Activated effector memory CD4-positive, alpha-beta T cell treated with anti-CD3 and anti-CD28 coated beads, Interleukin-2, amount 50 U/mL, for 16 hours (primary cell): Measurements from ENCODE around the gene MTERF4.

Experiments used
- DNase-seq: peaks from one replicate; pipeline ENCODE4 v3.0.0-alpha.2; 2020

The MTERF4 gene

GRCh38 chr2:241102239-241102803 is at the start of gene MTERF4:
MTERF4 (minus strand) TSS chr2:241102287; CDS start chr2:241102273, 14 bp downstream.
- peak; percentile 96 for DNase-seq

DNA sequence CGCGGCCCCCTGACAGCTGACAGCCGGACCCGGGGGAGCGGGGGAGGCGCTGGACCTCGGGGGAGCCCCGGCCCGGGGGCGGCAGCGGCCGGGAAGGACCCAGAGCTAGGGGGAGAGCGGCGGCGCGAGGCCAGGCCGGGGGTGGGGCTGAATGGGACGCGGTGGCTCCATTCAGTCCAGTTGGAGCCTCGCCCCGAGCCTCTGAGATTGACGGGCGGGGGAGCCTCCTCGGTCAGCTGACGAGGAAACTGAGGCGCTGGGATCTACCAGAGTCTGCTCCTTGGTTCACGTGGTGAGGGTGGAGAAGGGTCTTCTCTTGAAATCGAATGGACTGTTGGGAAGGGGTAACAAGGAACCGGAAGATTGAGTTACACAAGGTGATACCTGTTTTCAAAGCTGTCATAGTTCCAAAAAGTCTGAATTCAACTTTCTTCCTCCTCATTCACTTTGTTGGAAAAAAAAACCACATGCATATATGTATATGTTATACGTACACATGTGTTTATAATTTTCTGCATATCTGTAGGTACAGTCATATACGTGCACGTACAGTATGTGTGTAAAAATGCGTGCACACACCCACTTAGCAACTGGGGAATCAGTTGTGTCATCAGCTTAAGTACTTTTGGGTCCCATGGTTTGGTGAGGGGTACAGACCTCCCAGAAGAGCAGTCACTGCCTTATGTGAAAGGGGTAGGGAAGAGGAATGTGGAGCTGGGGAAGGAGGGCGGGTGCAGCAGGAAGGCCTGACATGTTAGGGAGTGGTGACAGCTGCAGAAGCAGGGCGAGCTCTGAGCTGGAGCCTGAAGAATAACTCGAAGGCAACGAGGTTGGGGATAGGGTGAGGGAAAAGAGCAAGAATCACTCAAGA is 48.8 kb upstream of the MTERF4 start:
- DNase-seq, result no peak

- peak; percentile 99 for DNase-seq
Observed at GRCh38 chr2:241149925-241150659, 48.0 kb upstream of the MTERF4 start, which contains the start of gene PPP1R7. PPP1R7 (plus strand) TSS chr2:241150467; CDS start chr2:241150496, 29 bp downstream.

DNA sequence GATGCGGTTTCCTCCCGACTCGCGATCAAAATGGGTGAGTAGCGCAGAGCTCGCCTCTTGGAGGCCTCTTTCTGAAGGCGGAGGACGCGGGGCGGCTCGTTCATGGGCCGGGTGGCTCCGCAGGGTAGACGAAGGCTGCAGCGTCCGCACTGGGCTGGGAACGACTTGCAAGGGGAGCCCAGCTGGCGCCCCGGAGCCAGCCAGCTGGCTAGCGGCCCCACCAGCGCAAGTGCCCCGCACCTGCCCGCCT is 47.5 kb upstream of the MTERF4 start:
- DNase-seq, result no peak

- peak; percentile 98 for DNase-seq
Observed at GRCh38 chr2:241148891-241149674, 47.0 kb upstream of the MTERF4 start, which contains the start of gene PASK. PASK (minus strand) TSS chr2:241149472; CDS start chr2:241143032, 6,440 bp downstream.

GRCh38 chr2:241148239-241148638 is 46.2 kb upstream of the MTERF4 start:
- no peak for DNase-seq

DNA sequence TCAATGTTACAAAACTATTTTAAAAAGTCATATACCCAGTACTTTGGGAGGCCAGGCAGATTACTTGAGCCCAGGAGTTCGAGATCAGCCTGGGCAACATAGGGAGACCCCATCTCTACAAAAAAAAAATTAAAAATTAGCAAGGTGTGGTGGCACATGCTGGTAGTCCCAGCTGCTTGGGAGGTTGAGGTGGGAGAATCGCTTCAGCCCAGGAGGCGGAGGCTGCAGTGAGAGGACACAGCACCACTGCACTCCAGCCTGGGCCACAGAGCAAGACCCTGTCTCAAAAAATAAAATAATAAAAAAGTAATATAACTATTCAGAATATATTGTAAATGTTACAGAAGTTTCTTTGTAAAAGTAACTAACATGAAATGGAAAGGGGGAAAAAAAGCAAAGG is 45.2 kb upstream of the MTERF4 start:
- DNase-seq, result no peak

GRCh38 chr2:241146286-241146685 is 44.2 kb upstream of the MTERF4 start:
- DNase-seq, result no peak

- no peak for DNase-seq
Observed at GRCh38 chr2:241142593-241142992, 40.5 kb upstream of the MTERF4 start.

- no peak for DNase-seq
Observed at GRCh38 chr2:241142063-241142462, 40.0 kb upstream of the MTERF4 start.

- DNase-seq, result no peak
Observed at GRCh38 chr2:241141214-241141770, 39.2 kb upstream of the MTERF4 start.

DNA sequence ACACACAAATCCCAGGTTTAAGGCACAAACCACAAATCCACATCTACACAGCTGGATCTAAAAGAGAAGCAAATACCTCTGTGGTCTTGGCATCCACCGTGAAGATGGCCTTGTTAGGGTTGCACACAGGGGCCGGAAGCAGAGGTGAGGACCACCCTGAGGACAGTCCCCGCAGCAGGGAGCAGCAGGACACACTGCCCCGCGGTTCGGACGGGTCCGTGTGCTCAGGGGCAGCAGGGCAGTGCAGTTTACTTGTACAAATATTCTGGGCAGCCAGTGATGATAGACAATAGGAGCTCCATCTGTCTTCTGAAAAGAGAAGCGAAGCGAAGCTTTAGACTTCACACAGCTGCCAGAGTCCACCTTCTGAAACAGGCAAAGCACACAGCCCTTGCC is 38.4 kb upstream of the MTERF4 start:
- no peak for DNase-seq

DNA sequence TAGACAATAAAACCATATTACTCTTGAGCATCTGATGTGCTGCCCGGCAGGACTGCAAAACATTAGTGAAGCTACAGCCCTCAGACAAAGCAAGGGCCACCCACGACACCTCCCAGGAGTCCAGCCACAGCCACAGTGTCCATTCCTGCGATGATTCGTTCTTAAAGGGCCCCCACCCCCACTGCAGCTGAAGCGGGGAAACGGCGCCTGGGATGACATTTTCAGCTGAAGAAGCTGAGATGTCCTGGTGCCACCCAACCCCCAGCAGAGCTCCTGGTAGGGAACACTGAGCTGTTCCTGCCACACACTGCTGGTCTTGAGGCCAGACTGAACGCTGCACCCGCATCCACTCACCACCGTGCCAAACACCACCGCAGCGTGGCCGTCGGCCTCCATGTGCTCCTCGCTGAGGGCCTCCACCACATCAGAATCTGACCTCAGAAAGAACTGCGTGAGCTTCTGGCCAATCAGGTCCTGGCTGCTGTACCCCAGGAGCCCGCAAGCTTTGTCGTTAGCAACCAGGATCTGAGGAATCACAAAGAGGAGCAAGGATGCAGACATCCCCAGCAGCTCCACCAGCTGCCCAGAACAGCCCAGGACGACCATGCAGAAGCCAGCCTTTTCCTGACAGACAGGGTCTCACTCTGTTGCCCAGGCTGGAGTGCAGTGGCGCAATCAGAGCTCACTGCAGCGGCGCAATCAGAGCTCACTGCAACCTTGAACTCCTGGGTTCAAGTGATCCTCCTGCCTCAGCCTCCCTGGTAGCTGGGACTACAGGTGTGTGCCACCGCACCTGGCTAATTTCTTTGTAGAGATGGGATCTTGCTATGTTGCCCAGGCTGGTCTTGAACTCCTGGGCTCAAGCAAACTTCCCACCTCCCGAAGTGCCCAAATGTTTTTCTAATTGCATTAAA is 37.7 kb upstream of the MTERF4 start:
- DNase-seq, result no peak

GRCh38 chr2:241138471-241138870 is 36.4 kb upstream of the MTERF4 start:
- DNase-seq, result peak; percentile 12

DNA sequence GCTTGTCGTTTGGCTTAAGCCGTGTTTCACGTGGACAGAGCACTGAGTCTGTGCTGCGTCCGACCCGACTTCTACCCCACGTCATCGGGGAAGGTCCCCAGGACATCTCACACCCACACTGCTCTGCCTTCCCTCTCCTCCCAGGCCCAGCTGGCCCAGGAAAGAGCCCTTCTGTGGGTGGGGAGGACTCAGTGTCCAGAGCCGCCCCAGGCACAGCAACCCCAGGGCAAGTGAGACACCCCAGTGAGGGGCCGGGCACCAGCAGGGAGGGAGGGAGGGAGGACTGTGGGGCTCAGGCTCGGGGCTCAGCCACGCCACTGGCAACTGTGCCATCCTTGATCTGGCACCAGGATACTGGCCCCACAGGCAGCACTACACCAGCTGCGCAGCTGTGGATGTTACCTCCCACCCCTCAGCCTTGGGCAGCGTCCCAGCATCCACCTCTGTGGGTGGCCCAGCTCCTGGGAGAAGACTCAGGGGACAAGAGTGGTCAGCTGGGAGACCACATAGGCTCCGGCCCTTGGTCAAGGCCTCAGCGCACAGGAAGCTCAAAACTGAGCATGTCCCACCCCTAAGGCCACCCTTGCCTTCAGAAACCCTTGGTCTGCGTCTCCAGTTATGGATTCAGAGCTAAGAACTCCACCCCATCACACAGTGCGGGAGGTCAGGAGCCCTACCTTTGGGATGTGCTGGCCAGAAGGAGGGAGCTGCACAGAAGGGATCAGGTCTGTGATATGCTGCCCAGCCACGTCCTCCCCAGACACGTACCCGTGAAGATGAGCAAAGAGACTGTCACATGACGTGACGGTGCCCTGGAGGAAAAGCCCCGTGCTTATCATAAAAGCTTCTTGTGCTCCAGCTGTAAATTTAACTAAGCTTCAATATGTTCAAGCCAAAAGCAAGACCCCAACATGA is 35.4 kb upstream of the MTERF4 start:
- peak; percentile 53 for DNase-seq

DNA sequence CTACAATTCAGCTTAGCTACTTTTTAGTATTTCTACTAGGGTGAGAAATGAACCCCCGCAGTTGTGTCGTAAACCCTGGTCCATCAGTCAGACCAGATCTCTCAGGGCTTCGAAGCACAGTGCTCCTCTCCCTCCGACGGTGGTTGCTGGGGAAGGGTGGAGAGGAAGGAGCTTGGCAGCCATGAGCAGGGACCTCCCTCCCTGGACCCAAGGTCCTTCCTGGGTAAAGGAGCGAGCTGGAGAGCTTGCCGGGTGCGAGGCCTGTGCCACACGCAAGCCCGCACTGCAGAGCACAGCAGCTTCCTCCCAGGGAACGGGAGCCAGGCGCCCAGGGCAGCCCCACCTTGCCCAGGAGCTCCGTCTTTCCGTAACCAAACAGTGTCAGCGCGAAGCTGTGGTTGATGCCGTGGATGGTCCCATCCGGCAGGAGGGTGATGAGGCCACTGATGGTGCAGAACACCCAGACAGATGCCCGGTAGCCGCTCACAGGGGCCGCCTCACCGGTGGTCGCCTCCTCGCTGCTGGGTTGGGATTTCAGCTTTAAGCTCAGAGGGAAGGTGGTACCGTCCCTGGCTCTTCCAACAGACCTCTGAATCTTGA is 34.7 kb upstream of the MTERF4 start:
- peak; percentile 55 for DNase-seq

DNA sequence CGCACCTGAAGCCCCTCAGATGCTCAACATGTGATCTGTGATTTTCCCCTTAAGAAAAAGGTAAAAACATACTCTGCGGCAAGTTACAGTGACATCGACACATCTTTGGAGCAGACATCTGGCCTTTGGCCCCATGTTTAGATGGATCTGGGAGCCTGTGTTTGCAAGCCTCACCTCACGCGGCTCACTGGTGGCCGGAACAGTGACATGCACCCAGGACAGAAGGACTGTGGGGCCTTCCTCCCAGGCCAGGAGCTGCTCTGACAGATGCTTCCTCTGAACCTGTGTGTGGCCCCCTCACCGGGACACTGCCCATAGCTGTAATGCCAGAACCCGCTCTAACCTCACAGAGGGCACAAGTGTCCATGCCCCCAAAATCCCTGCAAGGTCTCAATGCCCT is 34.1 kb upstream of the MTERF4 start:
- DNase-seq, result peak; percentile 31

DNA sequence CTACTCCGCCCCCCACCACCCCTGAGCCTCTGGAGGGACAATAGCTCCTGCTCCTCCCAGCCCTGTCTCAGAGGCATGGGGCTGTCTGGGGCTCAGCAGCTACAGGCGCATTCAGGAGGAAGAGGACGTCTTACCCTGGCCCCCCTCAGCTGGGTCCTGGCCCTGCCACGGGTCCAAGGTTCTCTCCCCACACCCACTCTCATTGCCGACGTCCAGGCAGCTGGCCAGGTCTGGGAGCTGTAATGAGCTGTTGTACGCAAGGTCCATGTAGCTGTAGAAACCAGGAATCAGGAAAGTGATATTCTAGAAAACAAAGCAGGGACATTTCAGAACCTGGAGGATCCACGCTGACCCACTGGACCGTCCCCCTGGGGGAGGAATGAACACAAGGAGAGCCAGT is 33.6 kb upstream of the MTERF4 start:
- DNase-seq, result peak; percentile 50

DNA sequence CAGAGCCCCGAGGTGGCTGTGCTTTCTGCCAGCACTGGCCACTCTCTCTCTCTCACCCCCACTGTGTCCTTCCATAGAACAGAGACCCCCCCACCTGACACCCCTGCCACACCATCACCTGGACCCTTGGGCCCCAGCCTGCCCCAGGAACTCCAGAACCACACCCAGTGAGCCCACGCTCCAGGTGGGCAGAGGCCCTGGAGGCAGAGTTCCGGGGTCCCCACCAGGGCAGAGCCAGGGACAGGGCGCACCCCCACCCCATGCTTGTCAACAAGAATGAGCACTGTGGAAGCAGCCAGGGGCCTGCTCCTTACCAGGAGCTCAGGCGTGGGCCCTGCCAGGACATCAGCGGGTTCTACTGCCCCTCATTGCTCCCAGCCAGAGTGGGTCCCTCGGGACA is 32.6 kb upstream of the MTERF4 start:
- peak; percentile 45 for DNase-seq

- peak; percentile 8 for DNase-seq
Observed at GRCh38 chr2:241133436-241133820, 31.3 kb upstream of the MTERF4 start.
